Smooth muscle cell (in vitro differentiated cells): ENCODE results near the gene TROAP. TPM values are rescaled to one million over a fixed set of nuclear protein-coding genes. Genes with fewer than 3 reads are reported as not detected.

Source experiments
- DNase-seq: peaks from one replicate; lab custom pipeline; 2025; ENCODE audit not compliant: unreplicated experiment; lab: John Stamatoyannopoulos, UW
- H2AFZ ChIP-seq: fragments of 200-600 bp; sonication (generic); 2 replicates; pipeline ENCODE4 v1.6.0; 2016; ENCODE audit warnings: antibody characterized with exemption, low read depth, mild to moderate bottlenecking
- H3F3A ChIP-seq: fragments of 200-600 bp; sonication (generic); 2 replicates; pipeline ENCODE4 v1.6.0; 2017; ENCODE audit warnings: antibody characterized with exemption, low read depth
- H3K27ac ChIP-seq: fragments of 200-600 bp; sonication (generic); 2 replicates; pipeline ENCODE4 v1.5.1; 2016; ENCODE audit warnings: low read depth, mild to moderate bottlenecking
- H3K27me3 ChIP-seq: fragments of 200-600 bp; sonication (generic); 2 replicates; pipeline ENCODE4 v1.6.1; 2016; ENCODE audit warnings: low read depth, mild to moderate bottlenecking
- H3K36me3 ChIP-seq: fragments of 200-600 bp; sonication (generic); 2 replicates; pipeline ENCODE4 v1.5.1; 2016; ENCODE audit warnings: low read depth
- H3K4me1 ChIP-seq: fragments of 200-600 bp; sonication (generic); 2 replicates; pipeline ENCODE4 v1.5.1; 2016; ENCODE audit warnings: low read depth
- H3K4me2 ChIP-seq: fragments of 200-600 bp; sonication (generic); 2 replicates; pipeline ENCODE4 v1.6.0; 2016; ENCODE audit warnings: mild to moderate bottlenecking
- H3K4me3 ChIP-seq: fragments of 200-600 bp; sonication (generic); 2 replicates; pipeline ENCODE4 v1.5.1; 2016; ENCODE audit warnings: mild to moderate bottlenecking
- H3K79me2 ChIP-seq: fragments of 200-600 bp; sonication (generic); 2 replicates; pipeline ENCODE4 v1.6.0; 2016; ENCODE audit warnings: low read depth, mild to moderate bottlenecking
- H3K9ac ChIP-seq: fragments of 200-600 bp; sonication (generic); 2 replicates; pipeline ENCODE4 v1.6.0; 2016; ENCODE audit warnings: low read depth
- H3K9me3 ChIP-seq: fragments of 200-600 bp; sonication (generic); replicated peaks from 2 replicates; pipeline ENCODE4 v1.5.1; 2016; ENCODE audit warnings: low read depth
- H4K20me1 ChIP-seq: fragments of 200-600 bp; sonication (generic); 2 replicates; pipeline ENCODE4 v1.6.0; 2016; ENCODE audit warnings: low read depth
- WGBS: methylation state at CpG from one replicate; pipeline ENCODE4 v1.1.7; 2016; ENCODE audit warnings: low lambda C conversion rate; 5-methylcytosine and 5-hydroxymethylcytosine counted together
- polyA plus RNA-seq: library from polyadenylated mRNA; unstranded; fragments of >200 nt; fragmentation: Nextera tagmentation; extraction: Ambion mirVana; gene quantifications from 2 replicates; pipeline ENCODE4 v1.2.1, GENCODE V29; 2016
- total RNA-seq: library from RNA; depleted of rRNA; stranded (reverse); fragments of >200 nt; gene quantifications from 2 replicates; pipeline ENCODE4 v1.2.3, GENCODE V29; 2014
- TF ChIP-seq, protein P1 (sequence below): fragments of 200-600 bp; sonication (generic); IDR thresholded peaks from 2 replicates; pipeline ENCODE4 v1.5.1; 2017; ENCODE audit warnings: borderline replicate concordance, mild to moderate bottlenecking, antibody characterized with exemption; ENCODE audit not compliant: insufficient read depth, poor library complexity, severe bottlenecking

The TROAP gene
- total and polyA plus RNA-seq, 2 experiments from 2014 or later = 3.7 to 8.5 TPM

DNA sequence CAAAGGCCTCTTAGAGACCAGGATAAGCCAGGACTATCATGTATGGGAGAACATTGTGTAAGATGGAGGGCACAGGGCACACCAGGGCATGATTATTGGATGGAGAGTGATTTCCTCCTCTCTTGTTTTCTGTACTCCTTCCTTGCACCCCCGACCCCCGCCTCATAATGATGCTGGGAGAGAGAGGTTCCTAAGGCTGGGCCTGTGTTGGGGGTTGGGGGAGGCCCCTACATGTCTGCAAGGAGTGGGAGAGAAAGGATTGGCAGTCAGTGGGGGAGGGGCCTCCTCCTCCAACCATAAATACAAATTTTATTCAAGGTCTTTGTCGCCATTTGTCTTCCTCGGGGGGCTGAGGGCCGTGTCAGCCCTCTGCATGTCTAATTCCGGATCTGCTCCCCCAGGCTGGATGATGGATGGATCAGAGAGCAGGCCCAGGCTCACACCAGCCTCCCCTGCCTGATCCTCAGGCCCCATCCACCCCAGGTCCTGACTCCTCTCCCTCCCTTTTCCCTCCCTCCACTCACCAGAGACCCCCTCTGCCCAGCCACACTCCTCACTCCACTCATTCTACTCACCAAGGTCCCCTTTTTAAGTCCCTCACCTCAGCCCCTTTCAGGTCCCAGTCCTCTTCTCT is 15.9 kb downstream of the TROAP start:
- Histone ChIP-seq H3K9ac (no peak overlapping the region), H3K4me2 (no peak overlapping the region), H3K79me2 (no peaks in the 10 kb centered on the region), H3F3A (no peaks in the 10 kb centered on the region), H3K36me3 (no peaks in the 10 kb centered on the region), H3K27me3 (peaks cover 100% of the 10 kb centered on the region), H3K4me1 (peaks cover 21% of the 10 kb centered on the region), H3K9me3 (no peaks in the 10 kb centered on the region), H3K4me3 (no peak overlapping the region), H2AFZ (no peak overlapping the region), H3K27ac (no peak overlapping the region), H4K20me1 (no peaks in the 10 kb centered on the region)
- WGBS = 44% methylated on average over 6 of the region's 6 CpGs
- TF ChIP-seq, protein P1, sequence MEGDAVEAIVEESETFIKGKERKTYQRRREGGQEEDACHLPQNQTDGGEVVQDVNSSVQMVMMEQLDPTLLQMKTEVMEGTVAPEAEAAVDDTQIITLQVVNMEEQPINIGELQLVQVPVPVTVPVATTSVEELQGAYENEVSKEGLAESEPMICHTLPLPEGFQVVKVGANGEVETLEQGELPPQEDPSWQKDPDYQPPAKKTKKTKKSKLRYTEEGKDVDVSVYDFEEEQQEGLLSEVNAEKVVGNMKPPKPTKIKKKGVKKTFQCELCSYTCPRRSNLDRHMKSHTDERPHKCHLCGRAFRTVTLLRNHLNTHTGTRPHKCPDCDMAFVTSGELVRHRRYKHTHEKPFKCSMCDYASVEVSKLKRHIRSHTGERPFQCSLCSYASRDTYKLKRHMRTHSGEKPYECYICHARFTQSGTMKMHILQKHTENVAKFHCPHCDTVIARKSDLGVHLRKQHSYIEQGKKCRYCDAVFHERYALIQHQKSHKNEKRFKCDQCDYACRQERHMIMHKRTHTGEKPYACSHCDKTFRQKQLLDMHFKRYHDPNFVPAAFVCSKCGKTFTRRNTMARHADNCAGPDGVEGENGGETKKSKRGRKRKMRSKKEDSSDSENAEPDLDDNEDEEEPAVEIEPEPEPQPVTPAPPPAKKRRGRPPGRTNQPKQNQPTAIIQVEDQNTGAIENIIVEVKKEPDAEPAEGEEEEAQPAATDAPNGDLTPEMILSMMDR = no peak
- DNase-seq = no peak

DNA sequence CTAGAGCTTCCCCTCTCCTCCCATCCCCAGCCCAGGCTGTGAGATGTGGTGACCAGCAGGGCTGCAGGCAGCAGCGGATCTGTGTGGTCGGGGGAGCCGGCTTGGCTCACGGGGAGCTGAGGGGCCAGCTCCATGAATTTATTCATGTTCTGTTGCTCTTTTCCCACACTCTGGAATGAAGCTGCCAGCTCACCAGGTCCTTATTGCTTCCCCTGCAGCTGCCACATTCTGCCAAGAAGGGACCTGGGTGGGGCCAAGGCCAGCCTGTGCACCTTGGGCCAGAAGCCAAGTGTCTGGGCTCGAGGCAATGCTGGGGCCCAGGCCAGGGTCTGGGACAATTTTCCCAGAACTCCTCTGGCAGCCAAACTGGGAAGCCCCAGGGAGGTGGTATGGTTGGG is 16.4 kb downstream of the TROAP start:
- WGBS = 44% methylated on average over 5 of the region's 5 CpGs
- Histone ChIP-seq H3K4me2 (no peak overlapping the region), H3K4me3 (no peak overlapping the region), H3F3A (no peaks in the 10 kb centered on the region), H3K79me2 (no peaks in the 10 kb centered on the region), H3K9me3 (no peaks in the 10 kb centered on the region), H3K27me3 (peaks cover 100% of the 10 kb centered on the region), H3K4me1 (peaks cover 21% of the 10 kb centered on the region), H3K36me3 (no peaks in the 10 kb centered on the region), H4K20me1 (no peaks in the 10 kb centered on the region), H2AFZ (no peak overlapping the region), H3K27ac (no peak overlapping the region), H3K9ac (no peak overlapping the region)
- TF ChIP-seq, protein P1 = no peak
- no peak for DNase-seq

DNA sequence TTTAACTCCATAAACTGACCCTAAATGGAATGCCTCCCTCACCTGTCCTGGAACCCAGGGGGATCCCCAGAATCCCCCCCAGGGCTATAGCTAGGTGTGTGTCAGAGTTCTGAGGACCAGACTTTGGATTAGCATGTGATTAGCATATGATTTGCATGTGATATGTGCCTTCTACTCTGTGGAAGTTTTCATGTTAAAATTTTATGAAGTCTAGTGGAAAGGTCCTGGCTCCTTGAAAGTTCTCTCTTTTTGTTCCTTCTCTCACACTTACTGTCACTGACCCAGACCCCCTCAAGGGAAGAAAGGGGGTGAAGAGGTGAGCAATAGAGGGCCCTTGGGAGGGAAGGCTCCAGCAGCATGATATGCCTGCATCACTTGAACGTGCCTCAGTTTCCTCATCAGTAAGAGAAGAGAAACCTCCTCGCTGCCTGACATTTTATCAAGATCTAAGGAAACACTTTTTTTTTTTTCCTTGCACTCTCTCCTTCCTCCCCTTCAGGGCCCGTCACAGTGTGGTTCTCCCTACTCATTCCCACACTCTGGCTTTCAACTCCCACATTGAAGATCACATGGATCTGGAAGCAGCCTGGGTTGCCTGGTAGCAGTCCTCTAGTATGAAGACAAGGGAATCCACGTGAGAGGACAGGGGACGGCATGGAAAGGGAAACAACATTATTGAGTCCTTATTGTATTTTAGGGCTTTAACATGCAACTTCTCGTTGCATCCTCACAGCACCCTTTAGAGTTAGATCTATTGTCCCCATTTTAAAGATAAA is 17.2 kb downstream of the TROAP start:
- no peaks in the 10 kb centered on the region for H4K20me1 ChIP-seq
- no peak overlapping the region for H3K9ac ChIP-seq
- H3K79me2 ChIP-seq = no peaks in the 10 kb centered on the region
- 50% methylated on average over 6 of the region's 6 CpGs for WGBS
- H3K4me2 ChIP-seq = no peak overlapping the region
- no peak overlapping the region for H2AFZ ChIP-seq
- no peak overlapping the region for H3K27ac ChIP-seq
- peaks cover 100% of the 10 kb centered on the region for H3K27me3 ChIP-seq
- no peak overlapping the region for H3K4me3 ChIP-seq
- H3K9me3 ChIP-seq = no peaks in the 10 kb centered on the region
- no peaks in the 10 kb centered on the region for H3F3A ChIP-seq
- peaks cover 21% of the 10 kb centered on the region for H3K4me1 ChIP-seq
- DNase-seq = no peak
- H3K36me3 ChIP-seq = no peaks in the 10 kb centered on the region
- TF ChIP-seq, protein P1 = no peak
